GM12892 (cell line): ENCODE data around the gene SAP30L.
A peak's percentile ranks its signal among the peaks of the same experiment; 100 is the strongest.

Experiments
- DNase-seq: peaks from one replicate; pipeline ENCODE4 v3.0.0; 2011; ENCODE audit not compliant: insufficient read length
- FAIRE-seq: peaks from 2 replicates; lab custom pipeline; 2011; peaks lifted over from hg19 to GRCh38; lab: Jason Lieb, UNC
- POLR2A ChIP-seq: IDR thresholded peaks from 2 replicates; pipeline ENCODE4 v1.6.1; 2011; ENCODE audit warnings: low read depth, low read length, control low read depth
- POLR2AphosphoS5 ChIP-seq: IDR thresholded peaks from 2 replicates; pipeline ENCODE4 v1.6.1; 2011; ENCODE audit warnings: low read depth, low read length, control low read depth
- TAF1 ChIP-seq: IDR thresholded peaks from 2 replicates; pipeline ENCODE4 v1.6.1; 2011; ENCODE audit warnings: low read depth, mild to moderate bottlenecking, control low read depth, low read length, borderline replicate concordance

Gene SAP30L

GRCh38 chr5:154479160-154479943 lies 33.6 kb downstream of the SAP30L start:
- DNase-seq (no peak), FAIRE-seq (no peak)
- no peak for TF ChIP-seq TAF1
- no peak for TF ChIP-seq POLR2A
- TF ChIP-seq POLR2AphosphoS5, result no peak

DNA sequence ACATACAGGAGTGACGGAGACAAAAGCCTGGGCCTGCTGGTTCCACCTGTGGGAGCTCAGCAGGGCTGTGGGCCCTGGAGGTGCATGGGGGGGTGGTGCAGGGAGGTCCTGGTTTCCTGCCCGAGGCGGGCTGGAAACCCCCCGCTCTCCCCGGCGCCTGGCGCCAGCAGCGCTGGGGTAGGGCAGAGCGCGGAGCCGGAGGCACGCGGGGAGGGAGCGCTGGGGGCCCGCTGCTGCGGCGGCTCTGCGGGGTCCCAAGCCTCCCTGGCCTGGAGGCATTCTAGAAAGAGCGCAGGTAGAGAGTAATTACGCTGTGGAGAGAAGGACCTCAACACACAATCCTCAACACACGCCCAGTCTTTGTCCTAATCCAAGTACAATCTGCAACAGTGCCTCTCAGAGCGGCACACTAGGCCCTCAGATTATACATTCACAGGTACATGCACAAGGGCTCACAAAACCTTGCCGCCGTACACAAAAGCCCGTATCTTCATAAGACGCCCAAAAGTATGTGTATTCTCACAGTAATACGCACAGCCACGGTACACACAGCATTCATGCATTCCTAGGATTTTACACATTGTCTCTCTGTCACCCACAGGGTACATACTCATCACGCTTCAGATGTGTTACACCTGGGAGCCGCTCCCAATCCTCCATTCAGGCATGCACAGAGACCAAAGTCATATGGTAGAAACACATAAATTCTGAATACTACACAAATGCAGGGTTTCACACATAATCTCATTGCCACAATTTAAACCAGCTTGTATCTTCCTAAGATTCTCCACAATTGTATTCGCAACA lies 34.4 kb downstream of the SAP30L start:
- no peak for FAIRE-seq
- DNase-seq, result no peak
- TF ChIP-seq POLR2A (no peak), TAF1 (no peak), POLR2AphosphoS5 (no peak)

GRCh38 chr5:154480847-154481246 lies 35.0 kb downstream of the SAP30L start:
- no peak for FAIRE-seq

DNA sequence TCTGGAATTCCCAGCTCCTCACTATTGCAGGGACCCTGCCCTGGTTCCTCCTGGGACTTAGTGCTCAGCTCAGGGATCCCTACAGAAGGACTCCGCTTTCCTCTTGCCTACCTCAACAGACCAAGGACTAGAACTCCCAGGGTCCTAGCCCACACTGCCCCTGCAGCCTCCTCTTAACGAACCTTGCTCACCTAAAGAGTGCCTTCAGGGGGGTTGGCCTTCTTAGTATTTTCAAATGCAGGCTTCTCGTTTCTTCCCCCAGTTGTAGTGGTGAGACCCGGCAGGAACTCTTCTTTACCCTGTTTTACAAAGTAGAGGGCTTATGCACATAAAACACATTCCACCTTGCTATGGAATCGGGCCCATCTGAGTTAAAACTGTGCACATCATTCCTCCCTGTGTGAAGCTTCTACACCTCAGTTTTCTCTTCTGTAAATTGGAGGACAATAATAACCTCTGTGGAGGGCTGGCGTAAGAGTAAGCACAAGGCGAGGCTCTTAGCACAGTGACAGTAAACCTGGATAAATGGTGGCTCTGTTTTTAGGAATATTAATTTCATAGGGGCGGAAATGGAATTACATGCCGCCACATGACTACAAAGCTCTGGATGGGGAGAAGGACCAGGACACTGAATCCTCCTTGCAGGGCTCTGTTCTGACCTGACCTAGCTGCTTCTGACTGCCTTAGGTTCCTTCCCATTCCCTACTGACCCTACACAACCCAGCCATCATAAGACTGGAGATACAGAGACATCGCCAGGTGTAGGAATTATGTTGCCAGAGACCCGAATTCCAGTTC lies 36.0 kb downstream of the SAP30L start:
- TF ChIP-seq POLR2AphosphoS5 (no peak), TAF1 (no peak), POLR2A (no peak)
- no peak for DNase-seq
- FAIRE-seq, result no peak

More at GRCh38 chr5:154480847-154481246, 35.0 kb downstream of the SAP30L start:
- no peak for TF ChIP-seq POLR2AphosphoS5
- no peak for DNase-seq

- no peak for TF ChIP-seq POLR2AphosphoS5
- TF ChIP-seq POLR2A, result no peak
- no peak for TF ChIP-seq TAF1
- DNase-seq (no peak), FAIRE-seq (no peak)
Measured at GRCh38 chr5:154482528-154483449, 37.0 kb downstream of the SAP30L start.

GRCh38 chr5:154483654-154484392 lies 38.0 kb downstream of the SAP30L start:
- peak; percentile 9 for FAIRE-seq
- no peak for TF ChIP-seq POLR2AphosphoS5
- TF ChIP-seq TAF1, result no peak
- TF ChIP-seq POLR2A, result no peak
- DNase-seq, result no peak

DNA sequence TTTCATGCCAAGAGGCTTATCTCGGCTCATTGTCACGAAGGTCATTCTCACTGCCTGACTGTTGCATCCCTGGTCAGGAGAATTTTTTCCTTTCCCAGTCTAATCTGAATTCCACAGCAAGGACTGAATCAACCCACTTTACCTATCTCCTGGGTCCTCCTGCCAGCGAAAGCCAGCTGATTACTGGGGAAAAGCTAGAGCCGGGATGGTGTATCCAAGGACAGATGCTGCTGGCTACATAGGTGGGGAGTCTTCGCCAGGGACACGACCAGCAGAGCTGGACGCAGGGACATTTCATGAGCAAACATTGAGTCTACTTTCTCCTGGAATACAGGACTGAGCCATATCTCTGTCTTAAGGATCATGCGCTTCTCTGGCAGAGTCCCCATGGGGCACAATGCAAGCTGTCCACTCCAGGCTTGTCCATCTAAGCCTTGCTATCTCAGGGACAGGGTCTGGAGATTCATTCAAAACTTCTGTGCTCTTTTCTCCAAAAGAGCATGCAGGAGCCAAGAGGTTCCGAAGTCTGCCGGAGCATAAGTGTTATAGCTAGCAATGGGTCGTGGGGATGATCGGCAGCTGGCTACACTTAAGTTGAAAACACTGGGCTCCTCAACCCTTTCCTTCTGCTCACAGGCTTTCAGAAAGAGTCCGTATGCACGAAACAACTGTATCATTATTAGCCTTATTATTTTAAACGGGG lies 38.7 kb downstream of the SAP30L start:
- TF ChIP-seq TAF1 (no peak), POLR2AphosphoS5 (no peak), POLR2A (no peak)
- no peak for FAIRE-seq
- no peak for DNase-seq

DNA sequence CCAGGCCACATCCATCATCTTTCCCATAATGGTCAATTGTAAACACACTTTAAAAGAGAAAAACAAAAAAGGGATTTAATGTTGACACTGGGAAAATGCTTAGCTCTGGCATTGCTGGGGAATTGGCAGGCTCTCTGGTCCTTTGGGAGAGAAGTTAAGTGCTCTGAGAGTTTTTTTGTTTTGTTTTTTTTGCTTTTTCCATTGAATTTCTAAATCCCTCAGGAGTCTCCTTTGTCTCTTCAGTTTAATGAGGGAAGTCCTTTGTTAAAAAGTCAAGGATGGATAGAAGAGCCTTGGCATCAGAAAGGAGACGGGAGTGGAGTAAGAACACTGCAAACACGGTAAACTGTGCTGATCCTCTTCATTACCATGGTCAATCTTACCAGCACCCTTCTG lies 39.3 kb downstream of the SAP30L start:
- FAIRE-seq, result no peak
- TF ChIP-seq POLR2A (no peak), TAF1 (no peak), POLR2AphosphoS5 (no peak)
- DNase-seq, result no peak

DNA sequence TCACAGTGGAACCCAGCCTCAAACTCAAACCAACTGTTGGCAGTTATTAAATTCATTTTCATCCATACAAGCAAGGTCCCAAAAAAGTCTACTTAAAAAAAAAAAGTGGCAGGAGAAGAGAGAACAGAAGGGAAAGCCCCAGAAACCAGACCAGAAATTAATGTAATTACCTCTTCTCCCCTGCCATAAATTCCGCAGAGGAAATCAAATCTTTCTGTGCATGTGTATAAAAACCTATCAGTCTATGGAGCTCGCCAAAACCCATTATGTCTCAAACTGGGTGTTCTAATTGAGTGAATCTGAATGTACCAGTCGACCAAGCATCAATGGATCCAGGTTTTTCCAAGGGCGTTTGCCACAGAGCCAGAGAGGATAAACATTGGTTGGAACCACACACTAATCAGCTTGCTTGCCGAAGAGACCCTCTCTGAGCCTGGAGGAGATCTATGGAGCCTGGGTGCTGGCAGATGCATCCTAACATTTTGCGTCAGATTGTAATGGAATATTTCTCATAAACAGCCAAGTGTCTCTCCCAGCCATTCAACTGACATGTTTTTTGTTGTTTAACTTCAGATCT lies 40.1 kb downstream of the SAP30L start:
- FAIRE-seq (no peak), DNase-seq (no peak)
- TF ChIP-seq TAF1 (no peak), POLR2AphosphoS5 (no peak), POLR2A (no peak)

DNA sequence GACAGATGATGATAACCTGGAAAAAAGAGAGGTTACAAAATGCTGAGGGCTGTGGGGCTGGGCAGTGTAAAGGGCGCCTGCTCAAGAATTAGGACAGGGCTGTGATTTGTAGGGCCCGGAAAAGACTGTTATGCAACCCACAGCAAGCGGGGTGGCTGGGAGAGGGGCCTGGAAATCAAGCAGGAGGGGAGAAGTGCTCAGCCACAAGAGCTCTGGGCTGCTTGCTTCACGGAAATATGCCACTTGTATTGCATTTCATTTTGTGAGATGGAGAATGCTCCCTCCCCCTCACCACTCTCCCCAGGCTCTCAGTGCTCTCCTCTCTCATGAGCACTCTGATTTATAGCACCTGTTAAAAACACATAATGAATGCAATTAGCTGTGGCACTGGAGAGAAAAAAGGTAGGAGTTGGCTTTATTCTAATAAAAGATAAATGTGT lies 40.6 kb downstream of the SAP30L start:
- TF ChIP-seq POLR2A, result no peak
- no peak for TF ChIP-seq POLR2AphosphoS5
- no peak for TF ChIP-seq TAF1
- DNase-seq (no peak), FAIRE-seq (peak; percentile 70)
